A673 (cell line): Measurements from ENCODE around the gene MICALL2. TPM values are rescaled to one million over a fixed set of nuclear protein-coding genes. Genes with fewer than 3 reads are reported as not detected.

Experiments
- BruUV-seq: library from RNA; stranded (reverse); fragments of 400-500 nt; replicated peaks from 2 replicates; lab custom pipeline; 2021; lab: Mats Ljungman, UMichigan
- CTCF ChIA-PET: fragments of 300-600 bp; sonication (Branson Sonifier 250); formaldehyde crosslinking; loops from one replicate; lab custom pipeline; 2022; ENCODE audit warnings: antibody characterized with exemption; lab: Charles Lee
- POLR2A ChIA-PET: fragments of 300-600 bp; sonication (Branson Sonifier 250); formaldehyde crosslinking; loops from one replicate; lab custom pipeline; 2022; ENCODE audit warnings: antibody characterized with exemption; ENCODE audit not compliant: low non-redundant PET; lab: Charles Lee
- DNase-seq: peaks from one replicate; pipeline ENCODE4 v3.0.0-alpha.2; 2015; ENCODE audit warnings: low spot score
- H3K27ac ChIP-seq: fragments of 200-600 bp; sonication (generic); 2 replicates; pipeline ENCODE4 v1.5.1; 2016; ENCODE audit warnings: mixed run types, low read depth, mild to moderate bottlenecking, mixed read lengths, antibody characterized with exemption, low read length; ENCODE audit not compliant: poor library complexity, severe bottlenecking
- H3K27me3 ChIP-seq: fragments of 200-600 bp; sonication (generic); replicated peaks from 2 replicates; pipeline ENCODE4 v1.6.1; 2017; ENCODE audit warnings: mixed run types, low read depth, mild to moderate bottlenecking, mixed read lengths, antibody characterized with exemption, low read length; ENCODE audit not compliant: insufficient read depth, poor library complexity
- H3K36me3 ChIP-seq: fragments of 200-600 bp; sonication (generic); 2 replicates; pipeline ENCODE4 v1.6.1; 2016; ENCODE audit warnings: mixed run types, mild to moderate bottlenecking, mixed read lengths, antibody characterized with exemption, low read length; ENCODE audit not compliant: insufficient read depth, poor library complexity, severe bottlenecking
- H3K4me1 ChIP-seq: fragments of 200-600 bp; sonication (generic); 2 replicates; pipeline ENCODE4 v1.6.1; 2017; ENCODE audit warnings: mixed run types, mild to moderate bottlenecking, mixed read lengths, antibody characterized with exemption, low read length; ENCODE audit not compliant: insufficient read depth, poor library complexity, severe bottlenecking
- H3K4me3 ChIP-seq: fragments of 200-600 bp; sonication (generic); 2 replicates; pipeline ENCODE4 v1.5.1; 2016; ENCODE audit warnings: low read depth, mixed run types, mild to moderate bottlenecking, mixed read lengths, low read length; ENCODE audit not compliant: poor library complexity, severe bottlenecking
- H3K9me3 ChIP-seq: fragments of 200-600 bp; sonication (generic); 2 replicates; pipeline ENCODE4 v1.6.1; 2016; ENCODE audit warnings: mixed run types, low read depth, mild to moderate bottlenecking, mixed read lengths, antibody characterized with exemption, low read length; ENCODE audit not compliant: poor library complexity, severe bottlenecking
- CTCF ChIP-seq: fragments of 300-800, 200-600 bp; sonication (generic); conservative IDR thresholded peaks from 2 replicates; pipeline ENCODE4 v1.5.1; 2017; ENCODE audit warnings: low read depth, mild to moderate bottlenecking, antibody characterized with exemption, low read length, moderate library complexity, mixed read lengths
- EZH2 ChIP-seq: fragments of 200-600 bp; sonication (generic); IDR thresholded peaks from 2 replicates; pipeline ENCODE4 v1.6.1; 2017; ENCODE audit warnings: borderline replicate concordance, low read depth, mild to moderate bottlenecking, mixed read lengths, antibody characterized with exemption, low read length; ENCODE audit not compliant: poor library complexity, severe bottlenecking
- intact Hi-C: fragments of 100-400 bp; cut with micrococcal nuclease; formaldehyde crosslinking; loops from one replicate; pipeline ENCODE4 v1.10.0; 2022; ENCODE audit not compliant: unreplicated experiment
- total RNA-seq: library from RNA; stranded (reverse); gene quantifications from 2 replicates; pipeline ENCODE4 v1.2.3, GENCODE V29; 2021

The MICALL2 gene
- total RNA-seq, 1 experiment from 2014 or later, result 10.1 TPM

- H3K27me3 ChIP-seq, result no peaks in the 10 kb centered on the region
- H3K36me3 ChIP-seq, result no peaks in the 10 kb centered on the region
- DNase-seq, result no peak
- H3K27ac ChIP-seq, result no peak overlapping the region
- peaks cover 25% of the 10 kb centered on the region for H3K4me1 ChIP-seq
- ChIA-PET CTCF (no interaction called here), POLR2A (no interaction called here)
- no TSS peak for BruUV-seq
- no peak for TF ChIP-seq CTCF
- no peak for TF ChIP-seq EZH2
- intact Hi-C loops, result no loop called here
- H3K9me3 ChIP-seq, result peaks cover 4% of the 10 kb centered on the region
- H3K4me3 ChIP-seq, result no peak overlapping the region
Measured at GRCh38 chr7:1402110-1402790, 57.0 kb downstream of the MICALL2 start.

- Histone ChIP-seq H3K4me3 (no peak overlapping the region), H3K36me3 (no peaks in the 10 kb centered on the region), H3K27me3 (no peaks in the 10 kb centered on the region), H3K27ac (no peak overlapping the region), H3K4me1 (peaks cover 25% of the 10 kb centered on the region), H3K9me3 (peaks cover 4% of the 10 kb centered on the region)
- no TSS peak for BruUV-seq
- intact Hi-C loops, result no loop called here
- CTCF ChIA-PET, result no interaction called here
- DNase-seq, result no peak
- no peak for TF ChIP-seq EZH2
- TF ChIP-seq CTCF, result no peak
- POLR2A ChIA-PET, result no interaction called here
Measured at GRCh38 chr7:1401011-1401410, 58.3 kb downstream of the MICALL2 start.

GRCh38 chr7:1400371-1400770, 58.9 kb downstream of the MICALL2 start:
- POLR2A ChIA-PET, result no interaction called here

More at GRCh38 chr7:1400371-1400770, 58.9 kb downstream of the MICALL2 start:
- Histone ChIP-seq H3K27ac (no peak overlapping the region), H3K4me3 (no peak overlapping the region), H3K4me1 (peaks cover 32% of the 10 kb centered on the region), H3K27me3 (no peaks in the 10 kb centered on the region), H3K36me3 (no peaks in the 10 kb centered on the region), H3K9me3 (peaks cover 4% of the 10 kb centered on the region)
- no TSS peak for BruUV-seq
- CTCF ChIA-PET, result no interaction called here
- TF ChIP-seq EZH2 (no peak), CTCF (no peak)
- intact Hi-C loops, result no loop called here
- DNase-seq, result peak; percentile 39
